Spleen (tissue), 7 donors: Measurements from ENCODE around the gene CILP.

Experiments used
- CTCF ChIP-seq, 11 experiments: fragments of 200-600 bp in 7 of 11; fragments of 450-650 bp in 4 of 11; sonication (generic) in 4 of 11; IDR thresholded peaks in 8 of 11; conservative IDR thresholded peaks in 3 of 11; 1 replicate in 7 of 11; 2 replicates in 4 of 11; pipeline versions ENCODE4 v1.4.0 to v1.8.0; 2016 to 2021; ENCODE audit warnings: antibody characterized with exemption in 11 of 11, inconsistent platforms in 4 of 11, mild to moderate bottlenecking in 1 of 11
- POLR2A ChIP-seq, 3 donors: fragments of 450-650 bp; IDR thresholded peaks; one replicate each; pipeline ENCODE4 v1.5.1; 2017; ENCODE audit warnings: antibody characterized with exemption in 3 of 3, mild to moderate bottlenecking in 1 of 3
- POLR2AphosphoS5 ChIP-seq, 3 donors: sonication (generic); formaldehyde crosslinking; IDR thresholded peaks; one replicate each; pipeline ENCODE4 v1.5.1; 2017; ENCODE audit warnings: antibody characterized with exemption in 3 of 3
- donor health status: DM: no; HTN: no; CAD: no; lungs with moderate emphysema.
- donor health status: DM: no; HTN: no; CAD: no.
- donor health status: DM: no; HTN: no; CAD: no.

DNA sequence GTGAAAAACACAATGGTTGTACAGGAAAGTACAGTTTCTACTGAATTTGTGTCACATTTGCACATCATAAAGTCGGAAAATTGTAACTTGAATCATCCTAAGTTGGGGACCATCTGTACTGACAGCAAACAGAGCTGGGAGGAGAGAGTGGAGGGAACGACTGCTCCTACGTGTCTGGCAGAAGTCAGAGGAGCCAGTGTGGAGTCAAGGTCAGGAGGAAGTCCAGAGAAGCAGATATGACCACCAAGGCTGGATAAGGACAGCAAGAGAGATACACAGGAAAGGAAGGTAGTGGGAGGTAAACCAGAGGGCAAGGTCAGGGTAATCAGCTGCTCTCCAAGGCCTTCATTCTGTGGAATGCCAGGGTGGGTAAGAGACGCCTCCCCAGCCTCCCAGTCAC is 2.7 kb upstream of the CILP start:
- TF ChIP-seq CTCF (IDR thresholded peaks at IDR 0.05 in 8 of 11, conservative IDR thresholded peaks at IDR 0.05 in 3 of 11), result no peak
- no peak for TF ChIP-seq POLR2A (IDR thresholded peaks at IDR 0.05)
- TF ChIP-seq POLR2AphosphoS5 (IDR thresholded peaks at IDR 0.05), result no peak
